HG03097 (cell line): ENCODE measurements around the gene GRHL3.

ENCODE experiments used
- ATAC-seq: cut with Tn5 transposase; IDR thresholded peaks from one replicate; pipeline ENCODE4 v1.9.1; 2021; ENCODE audit not compliant: unreplicated experiment, low FRiP score

GRHL3 gene

DNA sequence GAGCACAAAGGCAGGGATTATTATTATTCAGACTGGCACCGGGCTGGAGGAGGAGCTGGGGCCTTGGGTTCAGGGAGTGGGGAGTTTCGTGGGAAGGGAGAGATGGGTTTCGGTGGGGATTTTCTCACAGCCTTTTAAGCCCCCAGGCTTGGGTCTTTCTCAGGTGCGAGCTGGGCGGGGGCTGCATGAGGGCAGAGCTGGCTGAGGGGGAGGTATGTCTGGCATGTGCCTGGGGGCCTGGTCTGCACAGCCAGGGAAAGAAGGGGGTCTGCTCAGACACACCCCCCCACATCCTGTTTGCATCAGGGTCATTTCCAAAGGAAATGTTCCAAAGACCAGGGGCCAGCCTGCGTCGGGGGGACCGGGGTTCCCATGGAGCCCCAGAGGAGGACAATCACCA lies 21.6 kb downstream of the GRHL3 start:
- no peak for ATAC-seq

DNA sequence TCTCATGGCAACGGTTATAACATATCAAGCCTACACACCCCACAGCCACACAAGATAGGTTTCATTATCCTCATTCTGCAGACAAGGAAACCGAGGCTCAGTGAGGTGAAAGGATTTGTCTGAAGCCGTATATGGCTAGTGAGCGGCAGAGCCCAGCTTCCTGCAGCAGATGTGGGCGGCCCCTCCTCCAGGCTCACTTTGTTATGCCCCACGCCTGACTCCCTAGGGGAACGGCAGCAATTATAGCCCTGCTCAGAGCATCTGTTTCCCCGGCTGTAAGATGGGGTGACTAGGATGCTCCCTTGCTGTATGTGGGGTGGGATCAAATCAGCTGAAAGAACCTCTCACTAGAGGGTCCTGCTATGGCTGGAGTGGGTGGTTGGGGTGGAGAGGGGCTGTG lies 22.1 kb downstream of the GRHL3 start:
- no peak for ATAC-seq

DNA sequence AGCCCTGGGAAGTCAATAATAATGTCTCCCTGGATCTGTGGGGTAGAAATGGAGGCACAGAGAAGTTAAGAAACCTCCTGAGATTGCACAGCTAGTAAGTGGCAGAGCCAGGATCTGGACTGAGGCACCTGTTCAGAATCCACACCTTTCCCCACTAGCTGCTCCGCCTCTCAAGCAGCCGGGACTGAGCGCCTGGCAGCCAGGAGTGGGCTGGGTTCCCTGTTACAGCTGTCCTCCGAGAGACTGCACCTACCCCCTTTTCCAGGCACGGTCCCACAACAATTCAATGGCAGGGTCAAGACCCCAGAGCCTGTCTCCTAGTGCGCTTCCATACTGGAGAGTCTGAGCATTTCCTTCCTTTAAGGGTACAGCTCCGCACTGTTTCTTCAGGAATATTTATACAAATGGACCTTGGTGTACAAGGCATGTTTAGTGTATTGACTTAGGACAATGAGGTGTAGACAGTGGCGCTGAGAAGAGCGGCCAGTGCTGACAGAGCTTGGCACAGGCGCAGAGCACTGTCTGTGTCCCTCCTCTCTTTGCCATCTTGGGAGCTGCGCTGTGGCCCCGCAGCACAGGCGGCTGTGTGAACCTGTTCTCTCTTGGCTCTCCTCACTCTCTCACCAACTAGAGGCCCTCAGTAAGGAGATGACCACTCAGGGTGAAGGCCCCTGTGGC lies 24.4 kb downstream of the GRHL3 start:
- ATAC-seq, result no peak

DNA sequence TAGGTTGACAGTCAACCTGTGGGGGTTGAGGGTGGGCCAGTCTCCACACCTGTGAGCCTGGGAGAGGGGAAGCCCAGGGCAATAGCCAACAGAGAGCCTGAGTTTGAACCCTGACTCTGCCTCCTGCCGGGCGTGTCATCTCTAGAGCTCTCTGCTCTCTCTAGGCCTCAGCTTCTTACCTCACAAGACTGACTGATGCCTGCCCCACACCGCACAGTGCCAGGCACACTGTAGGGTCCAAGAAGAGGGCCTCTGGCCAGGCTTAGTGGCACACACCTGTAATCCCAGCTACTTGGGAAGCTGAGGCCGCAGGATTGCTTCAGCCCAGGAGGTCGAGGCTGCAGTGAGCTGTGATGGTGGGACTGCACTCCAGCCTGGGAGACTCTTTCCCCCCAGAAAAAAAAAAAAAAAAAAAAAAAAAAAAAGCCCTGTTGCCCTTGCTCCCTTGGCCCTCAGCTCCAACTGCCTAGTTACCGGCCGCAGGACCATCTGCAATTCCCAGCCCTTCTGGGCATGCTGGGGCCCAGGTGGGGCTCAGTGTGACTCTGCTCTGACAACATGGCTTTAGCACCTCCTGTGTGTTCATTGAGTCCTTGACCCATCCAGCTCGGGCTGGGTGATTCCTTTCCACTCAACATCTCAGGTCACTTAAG lies 25.1 kb downstream of the GRHL3 start:
- no peak for ATAC-seq

DNA sequence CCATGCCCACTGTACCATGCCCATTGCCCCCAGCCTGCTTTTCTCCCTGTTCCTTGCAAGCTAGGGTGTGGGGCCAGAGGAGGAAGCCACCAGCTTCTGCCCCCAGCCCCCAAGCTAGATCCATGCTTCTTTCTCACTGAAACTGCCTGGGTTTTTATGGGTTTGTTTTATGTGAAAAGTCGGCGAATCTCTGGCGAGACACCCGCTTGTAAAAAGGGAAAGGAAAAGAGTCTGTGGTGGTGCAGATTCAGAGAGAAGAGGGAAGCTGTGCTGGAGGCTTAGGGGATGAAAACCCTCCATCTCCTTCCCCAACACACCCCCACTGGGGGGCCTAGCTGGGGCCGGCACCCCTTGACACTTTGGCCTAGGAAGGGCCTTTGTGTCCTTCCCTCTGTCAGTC lies 26.2 kb downstream of the GRHL3 start:
- ATAC-seq, result no peak

DNA sequence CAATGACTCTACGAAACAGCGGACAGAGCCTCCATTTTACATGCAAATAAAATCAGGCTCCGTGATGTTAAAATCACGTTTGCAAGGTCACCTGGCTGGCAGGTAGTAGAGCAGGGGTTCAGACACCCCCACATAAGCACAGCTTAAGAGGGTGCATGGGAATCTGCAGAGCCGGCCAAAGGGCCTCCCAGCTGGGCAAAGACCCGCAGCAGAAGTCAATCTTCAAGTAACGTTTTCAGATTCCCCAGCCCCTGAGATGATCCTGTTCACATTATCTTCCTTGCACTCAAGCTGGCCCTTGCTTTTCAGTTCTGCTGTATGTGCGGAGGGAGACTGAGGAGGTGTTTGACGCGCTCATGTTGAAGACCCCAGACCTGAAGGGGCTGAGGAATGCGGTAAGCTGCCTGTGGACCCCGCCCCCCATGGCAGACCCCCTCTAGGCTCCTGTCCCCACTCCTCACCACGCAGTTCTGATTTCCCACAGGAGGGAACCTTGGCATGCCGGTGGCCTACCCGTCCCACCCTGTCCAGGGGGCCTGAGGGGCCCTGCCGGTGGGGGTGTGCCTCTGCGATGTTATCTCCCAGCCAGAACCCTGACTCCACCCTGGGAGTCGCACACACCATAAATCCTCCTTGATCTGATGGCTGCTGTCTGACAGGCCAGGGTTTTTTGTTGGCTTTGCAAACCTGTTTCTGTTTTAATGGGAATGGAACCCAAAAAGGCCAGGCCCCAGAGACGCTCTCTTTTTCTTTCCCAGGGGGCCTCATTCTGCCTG lies 28.2 kb downstream of the GRHL3 start:
- ATAC-seq, result no peak

DNA sequence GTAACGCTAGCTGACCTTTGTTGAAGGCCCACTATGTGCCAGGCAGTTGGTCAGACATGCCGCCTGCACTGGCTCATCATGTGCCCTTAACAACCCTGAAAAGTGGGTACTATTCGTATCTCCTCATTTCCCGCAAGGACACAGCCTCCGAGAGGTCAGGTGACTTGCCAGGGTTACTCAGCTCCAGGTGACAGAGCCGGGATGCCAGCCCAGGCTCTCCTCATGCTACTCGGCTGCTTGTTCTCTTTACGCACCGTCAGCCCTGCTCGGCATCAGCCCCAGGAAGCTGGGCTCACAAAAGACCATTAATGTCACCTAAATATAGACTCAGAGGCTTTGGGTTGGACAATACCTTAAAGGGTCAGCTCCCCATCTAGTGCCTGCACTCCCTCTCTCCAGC lies 29.0 kb downstream of the GRHL3 start:
- no peak for ATAC-seq

DNA sequence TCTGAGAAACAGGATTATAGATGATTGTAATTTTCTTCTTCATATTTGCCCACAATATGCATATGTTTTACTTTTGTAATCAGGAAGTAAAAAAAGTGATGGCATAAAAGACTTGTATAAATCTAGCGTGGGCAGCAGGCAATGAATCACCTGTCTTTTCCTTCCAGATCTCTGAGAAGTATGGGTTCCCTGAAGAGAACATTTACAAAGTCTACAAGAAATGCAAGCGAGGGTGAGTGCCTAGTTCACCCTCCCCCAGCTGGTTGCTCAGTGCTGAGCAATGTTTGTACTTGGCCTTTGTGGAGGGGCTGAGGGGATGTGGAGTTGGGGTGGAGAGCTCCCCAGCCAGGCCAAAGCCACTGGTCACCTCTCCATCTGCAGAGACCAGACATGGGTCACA lies 30.7 kb downstream of the GRHL3 start:
- ATAC-seq, result no peak

DNA sequence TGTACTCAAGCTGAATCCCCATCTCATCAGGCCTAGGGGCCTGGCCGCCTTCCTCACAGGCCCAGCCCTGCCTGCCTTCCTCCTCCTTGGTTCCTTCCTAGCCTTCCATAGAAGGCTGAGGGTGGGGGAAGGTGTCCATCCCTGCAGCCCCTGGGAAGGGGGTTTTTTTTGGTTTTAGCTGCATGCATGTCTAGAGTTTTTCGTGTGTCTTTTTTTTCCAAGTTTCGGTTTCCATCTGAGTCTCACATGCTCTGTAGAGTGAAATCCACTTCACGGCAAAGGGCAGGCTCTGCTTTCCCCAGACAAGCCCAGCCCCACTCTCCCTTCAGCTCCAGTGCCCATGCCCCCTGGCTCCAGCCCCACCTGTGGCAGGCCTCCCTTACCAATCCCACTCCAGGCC lies 32.1 kb downstream of the GRHL3 start:
- ATAC-seq, result no peak

DNA sequence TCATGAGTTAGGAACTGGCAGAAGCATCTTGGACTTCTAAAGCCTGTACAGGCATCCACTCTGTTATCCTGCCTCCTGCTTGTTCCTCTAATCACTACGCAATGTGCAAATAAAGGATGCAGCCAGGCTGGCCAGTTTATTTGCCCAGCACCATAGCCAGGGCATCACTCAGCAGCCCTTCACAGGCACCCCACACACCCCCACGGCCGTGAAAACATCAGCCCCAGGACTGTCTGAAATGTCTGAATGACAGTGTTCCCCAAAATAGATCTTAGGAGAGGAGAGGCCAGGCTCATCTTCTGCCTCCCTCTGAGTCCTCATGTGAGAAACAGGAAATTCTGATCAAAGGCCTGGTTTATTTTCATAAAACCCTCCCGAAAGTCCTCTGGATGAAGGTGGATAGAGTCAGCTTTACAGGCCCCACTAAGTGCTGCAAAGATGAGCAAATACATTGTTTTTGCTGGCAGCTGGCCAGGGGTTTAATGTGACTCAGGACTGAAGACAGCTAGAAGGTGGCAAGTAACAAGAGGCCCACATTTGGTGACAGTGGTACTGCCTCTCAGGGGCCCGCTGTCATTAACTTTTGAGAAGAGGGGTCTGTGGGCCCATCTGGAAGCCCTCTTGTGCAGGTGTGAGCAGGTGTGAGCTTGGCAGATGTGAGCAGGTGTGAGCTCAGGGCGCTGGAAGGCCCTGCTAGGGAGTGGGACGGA lies 32.9 kb downstream of the GRHL3 start:
- ATAC-seq, result no peak

DNA sequence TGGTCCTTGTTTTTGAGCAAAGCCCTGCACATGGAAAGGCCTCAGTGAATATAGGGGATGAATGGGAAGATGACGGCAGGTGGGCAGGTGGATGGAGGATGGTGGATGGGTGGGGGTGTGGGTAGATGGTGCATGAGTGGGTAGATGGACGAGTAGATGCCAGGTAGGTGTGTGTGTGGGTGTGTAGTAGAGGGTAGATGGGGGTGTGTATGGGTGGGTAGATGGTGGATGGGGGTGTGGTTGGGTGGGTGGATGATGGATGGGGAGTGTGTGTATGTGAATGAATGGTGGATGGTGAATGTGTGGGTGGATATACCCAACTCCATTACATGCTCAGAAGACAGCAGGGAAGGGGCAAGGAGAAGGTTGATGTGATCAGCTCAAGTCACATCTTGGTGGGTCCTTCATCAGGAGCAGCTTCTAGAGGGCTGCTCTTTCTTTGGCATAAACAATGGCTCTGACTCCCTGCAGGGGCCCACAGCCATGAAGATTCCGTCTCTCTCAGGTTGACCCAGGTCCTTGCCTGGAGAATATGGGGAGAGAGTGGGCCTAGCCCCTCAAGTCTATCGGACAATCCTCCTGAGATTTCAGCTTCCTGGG lies 34.2 kb downstream of the GRHL3 start:
- no peak for ATAC-seq

DNA sequence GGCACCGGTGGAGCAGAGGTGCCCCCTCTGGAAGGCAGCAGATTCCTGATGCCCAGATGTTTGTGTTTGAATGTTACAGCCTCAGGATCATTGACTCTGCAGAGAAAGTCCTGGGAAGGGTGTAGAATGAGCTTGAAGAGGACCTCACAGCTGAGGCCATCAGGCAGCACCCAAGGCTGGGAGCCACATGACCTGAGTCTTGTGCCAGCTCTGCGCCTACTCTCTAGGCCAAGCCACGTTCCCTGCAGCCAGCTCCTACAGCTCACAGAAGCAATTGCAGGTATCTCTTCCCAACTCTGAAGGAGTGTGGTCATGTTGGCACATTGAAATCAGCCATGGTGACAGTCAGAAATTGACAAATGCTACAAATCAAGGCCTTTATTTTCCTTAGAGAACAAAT lies 36.3 kb downstream of the GRHL3 start:
- ATAC-seq, result no peak

DNA sequence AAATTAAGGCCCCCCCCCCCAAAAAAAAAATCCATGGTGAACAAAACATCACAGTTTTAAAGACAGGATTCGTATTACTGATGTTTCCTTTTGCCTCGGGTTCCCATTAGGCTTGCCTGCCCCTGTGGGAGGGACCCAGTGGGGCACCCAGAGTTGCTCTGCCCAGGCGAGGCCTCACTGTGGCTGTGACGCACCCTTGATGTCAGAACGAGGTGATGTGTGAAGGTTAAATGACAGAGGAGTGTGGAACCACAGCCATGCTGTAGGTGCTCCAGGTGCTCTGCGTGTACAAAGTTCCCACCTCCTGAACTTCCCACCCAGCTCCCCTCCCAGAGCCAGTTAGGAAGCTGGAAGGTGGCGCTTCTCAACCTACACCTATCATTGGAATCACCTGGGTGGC lies 37.9 kb downstream of the GRHL3 start:
- ATAC-seq, result no peak

DNA sequence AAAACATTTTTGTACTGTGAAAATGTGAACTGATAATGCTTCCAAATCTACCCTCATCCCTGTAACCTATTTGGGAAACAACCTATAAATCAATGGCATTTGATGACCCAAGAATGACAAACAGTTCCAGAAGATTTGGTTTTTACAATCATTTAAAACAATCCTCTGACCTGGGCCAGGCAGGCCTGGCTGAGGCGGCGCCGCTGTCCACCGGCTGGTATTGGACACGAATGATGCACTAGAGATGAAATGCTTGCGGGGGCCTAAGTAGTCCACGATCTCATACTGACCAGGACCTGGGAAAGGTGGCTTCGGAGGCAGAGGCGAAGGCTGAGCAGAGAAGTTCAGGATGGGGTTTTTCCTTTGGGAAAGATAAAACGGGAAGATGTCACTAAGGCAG lies 41.5 kb downstream of the GRHL3 start:
- ATAC-seq, result no peak

DNA sequence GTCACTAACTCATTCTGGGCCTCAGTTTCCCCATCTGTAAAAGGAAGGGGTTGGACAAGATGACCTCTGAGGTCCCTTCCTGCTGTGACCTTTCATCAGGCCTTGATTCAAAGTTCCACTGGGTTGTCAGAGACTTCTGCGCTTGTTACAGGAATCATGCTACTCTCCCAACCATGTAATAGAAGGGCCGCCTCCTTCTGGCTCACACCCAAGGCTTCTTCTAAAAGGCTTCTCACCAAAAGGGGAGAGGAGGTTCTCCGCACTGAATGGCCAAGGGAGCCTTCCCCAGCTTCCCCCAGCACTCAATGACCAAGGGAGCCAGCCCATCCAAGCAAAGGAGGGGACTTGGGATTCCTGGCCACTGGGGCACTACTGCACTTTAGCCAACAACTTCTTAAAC lies 42.7 kb downstream of the GRHL3 start:
- ATAC-seq, result no peak

DNA sequence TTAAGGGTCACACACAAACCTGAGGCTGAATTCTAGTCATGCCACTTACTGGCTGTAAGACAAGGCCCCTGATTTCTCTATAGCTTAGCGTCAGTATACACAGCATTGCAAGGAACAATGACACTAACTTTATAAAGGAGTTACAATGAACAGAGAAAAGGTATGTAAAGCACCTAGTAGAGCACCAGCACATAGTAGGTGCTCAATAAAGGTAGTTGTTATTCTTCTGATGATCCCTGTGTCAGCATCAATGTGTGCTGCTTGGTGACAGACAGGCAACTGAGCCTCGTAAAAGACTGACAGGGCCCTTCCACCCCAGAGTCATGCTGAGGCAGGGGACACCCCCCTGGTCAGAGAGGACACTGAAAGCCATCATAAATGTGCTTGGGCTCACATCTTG lies 43.2 kb downstream of the GRHL3 start:
- no peak for ATAC-seq

DNA sequence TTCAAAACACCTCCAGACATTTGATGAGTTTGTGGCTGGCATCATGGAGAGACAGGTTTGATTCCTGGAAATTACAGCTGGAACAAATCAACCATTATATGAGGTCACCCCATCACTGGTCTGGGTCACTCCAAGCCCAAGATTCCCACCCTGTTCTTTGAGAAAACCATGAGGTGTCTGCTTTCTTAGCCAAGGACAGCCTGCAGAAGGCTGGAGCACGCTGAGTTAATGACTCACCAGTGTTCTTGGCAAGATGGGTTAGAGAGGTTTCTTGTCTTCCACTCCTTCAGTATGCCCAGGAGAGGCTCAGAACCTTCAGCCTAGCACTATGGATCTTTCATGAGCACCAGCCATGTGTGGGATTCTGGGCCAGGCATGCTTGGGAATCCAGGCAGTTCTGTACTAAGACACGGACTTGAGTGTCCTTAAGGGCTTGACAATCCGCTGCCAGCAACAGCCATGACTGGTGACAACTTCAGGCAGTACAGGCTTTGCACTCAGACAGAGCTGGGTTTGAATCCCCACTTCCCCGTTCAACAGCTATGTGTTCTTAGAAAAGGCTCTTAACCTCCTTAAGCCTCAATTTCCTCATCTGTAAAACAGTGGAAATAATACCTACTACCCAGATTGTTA lies 43.9 kb downstream of the GRHL3 start:
- ATAC-seq, result no peak

DNA sequence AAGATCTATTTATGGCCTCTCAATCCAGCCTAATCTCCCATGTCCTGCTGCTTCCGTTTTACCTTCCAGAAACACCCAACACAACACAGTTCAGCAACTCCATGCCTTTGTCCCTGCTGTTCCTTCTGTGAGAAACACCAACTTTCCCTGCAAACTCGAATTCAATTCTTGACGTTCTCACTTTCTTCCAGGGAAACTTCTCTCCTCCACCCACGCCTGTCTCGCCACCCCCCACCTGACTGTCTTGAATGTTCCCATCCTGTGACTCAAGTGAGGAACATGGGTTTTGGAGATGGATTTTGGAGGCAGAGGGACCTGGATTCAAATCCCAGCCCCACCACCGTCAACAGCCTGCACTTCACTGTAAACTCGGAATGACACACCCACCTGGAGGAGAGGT lies 44.8 kb downstream of the GRHL3 start:
- ATAC-seq, result no peak

DNA sequence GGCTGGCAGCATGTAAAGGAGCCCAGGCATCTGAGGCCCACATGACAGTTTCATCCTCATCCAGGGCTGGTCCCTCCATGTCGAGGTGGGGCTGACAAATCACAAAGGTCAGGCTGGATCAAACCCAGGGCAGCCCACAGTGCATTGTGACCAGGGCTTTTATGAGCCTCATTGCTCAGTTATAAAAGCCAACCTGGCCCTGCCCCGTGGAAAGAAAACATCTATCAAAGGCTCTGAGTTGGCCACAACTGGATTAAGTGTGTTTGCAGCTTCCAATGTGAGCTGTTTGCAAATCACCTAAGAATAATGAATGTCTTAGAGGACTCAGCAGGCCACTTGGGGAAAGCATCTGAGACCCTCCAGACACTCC lies 45.4 kb downstream of the GRHL3 start:
- no peak for ATAC-seq

DNA sequence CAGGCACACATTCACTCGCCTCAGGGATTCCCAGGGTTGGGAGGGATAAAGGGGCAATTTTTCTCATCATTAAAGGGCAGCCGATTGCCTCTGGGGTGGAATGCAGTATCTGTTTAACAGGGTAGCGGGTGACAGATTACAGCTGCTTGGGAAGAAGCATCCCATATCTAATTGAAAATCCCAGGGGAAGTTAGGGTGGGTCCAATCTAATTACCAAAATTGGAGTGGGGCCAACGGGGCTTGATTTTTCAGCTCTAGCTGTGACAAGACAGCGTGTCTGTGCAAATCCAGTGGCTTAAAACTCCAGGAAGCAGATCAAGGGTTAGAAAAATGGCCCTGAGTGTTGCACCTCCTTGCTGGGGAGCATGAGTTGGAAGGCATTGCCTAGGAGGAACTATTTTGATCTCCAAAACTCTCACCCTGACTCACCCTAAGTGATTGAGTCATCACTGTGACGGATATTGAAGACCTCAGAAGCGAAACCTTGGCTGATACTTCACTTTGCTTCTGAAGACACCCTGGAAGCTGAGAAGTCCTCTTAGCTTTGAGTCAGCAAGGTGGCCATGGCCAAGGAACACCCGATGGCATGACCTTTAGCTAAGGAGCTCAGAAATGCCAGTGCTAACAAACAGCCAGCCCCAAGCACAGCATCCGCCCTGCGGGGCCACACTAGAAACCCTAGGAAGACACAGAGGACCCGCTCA lies 46.0 kb downstream of the GRHL3 start:
- no peak for ATAC-seq
